H1 (cell line): ENCODE measurements around the gene GALT. TPM values are rescaled to one million over a fixed set of nuclear protein-coding genes. Genes with fewer than 3 reads are reported as not detected.

Source experiments
- CHD7 ChIP-seq: fragments of 300-600 bp; sonication (generic); IDR thresholded peaks from 2 replicates; pipeline ENCODE4 v1.7.1; 2012; ENCODE audit warnings: low read length, moderate library complexity, mild to moderate bottlenecking, inconsistent platforms; ENCODE audit not compliant: insufficient replicate concordance
- HDAC6 ChIP-seq: IDR thresholded peaks from one replicate; pipeline ENCODE4 v1.7.1; 2012; ENCODE audit warnings: low read depth, mild to moderate bottlenecking, inconsistent platforms, low read length, moderate library complexity
- KDM5A ChIP-seq: fragments of 200-600 bp; IDR thresholded peaks from 2 replicates; pipeline ENCODE4 v1.7.1; 2012; ENCODE audit warnings: mild to moderate bottlenecking, low read length, inconsistent platforms, mixed read lengths
- NANOG ChIP-seq: IDR thresholded peaks from 2 replicates; pipeline ENCODE4 v1.6.1; 2011; ENCODE audit warnings: low read length, low read depth, mild to moderate bottlenecking, inconsistent platforms; ENCODE audit not compliant: insufficient read depth, poor library complexity, severe bottlenecking
- RBBP5 ChIP-seq: IDR thresholded peaks from 2 replicates; pipeline ENCODE4 v1.7.1; 2012; ENCODE audit warnings: low read depth, mild to moderate bottlenecking, inconsistent platforms, low read length, moderate library complexity, borderline replicate concordance
- SUZ12 ChIP-seq: fragments of 200-600 bp; sonication (generic); IDR thresholded peaks from 2 replicates; pipeline ENCODE4 v1.6.1; 2012; ENCODE audit warnings: mild to moderate bottlenecking, inconsistent platforms, low read length, moderate library complexity, mixed read lengths
- polyA plus RNA-seq, 7 experiments: library from polyadenylated mRNA; depleted of rRNA in 3 of 7; stranded (reverse) in 5 of 7; unstranded in 2 of 7; fragments of >200 nt in 5 of 7; fragments of 200-250 nt in 2 of 7; gene quantifications; 1 replicate in 5 of 7; 2 replicates in 1 of 7; 4 replicates in 1 of 7; pipeline versions ENCODE4 v1.2.1 to v1.2.3, GENCODE V29; 2011 to 2013; ENCODE audit warnings: missing spikeins in 2 of 7, mixed read lengths in 2 of 7
- total RNA-seq: library from RNA; stranded (reverse); fragmentation: NEBNext Ultra II Directional; extraction: Animal tissue kit (Norgen Biotek cat#: 25700); gene quantifications from 2 replicates; pipeline ENCODE4 v1.2.1, GENCODE V29; 2021

The GALT gene
- total and polyA plus RNA-seq, 2 of the 8 experiments (the other 6 are each of a cell fraction or from before 2014, with no cell fraction given), result 21.9 to 50.6 TPM

- TF ChIP-seq CHD7 (no peak), NANOG (no peak), SUZ12 (no peak), RBBP5 (no peak), KDM5A (no peak), HDAC6 (no peak)
Observed at GRCh38 chr9:34689116-34689470, 42.6 kb downstream of the GALT start (continued).
